ENCODE results near the gene C6orf118.

Gene C6orf118

DNA sequence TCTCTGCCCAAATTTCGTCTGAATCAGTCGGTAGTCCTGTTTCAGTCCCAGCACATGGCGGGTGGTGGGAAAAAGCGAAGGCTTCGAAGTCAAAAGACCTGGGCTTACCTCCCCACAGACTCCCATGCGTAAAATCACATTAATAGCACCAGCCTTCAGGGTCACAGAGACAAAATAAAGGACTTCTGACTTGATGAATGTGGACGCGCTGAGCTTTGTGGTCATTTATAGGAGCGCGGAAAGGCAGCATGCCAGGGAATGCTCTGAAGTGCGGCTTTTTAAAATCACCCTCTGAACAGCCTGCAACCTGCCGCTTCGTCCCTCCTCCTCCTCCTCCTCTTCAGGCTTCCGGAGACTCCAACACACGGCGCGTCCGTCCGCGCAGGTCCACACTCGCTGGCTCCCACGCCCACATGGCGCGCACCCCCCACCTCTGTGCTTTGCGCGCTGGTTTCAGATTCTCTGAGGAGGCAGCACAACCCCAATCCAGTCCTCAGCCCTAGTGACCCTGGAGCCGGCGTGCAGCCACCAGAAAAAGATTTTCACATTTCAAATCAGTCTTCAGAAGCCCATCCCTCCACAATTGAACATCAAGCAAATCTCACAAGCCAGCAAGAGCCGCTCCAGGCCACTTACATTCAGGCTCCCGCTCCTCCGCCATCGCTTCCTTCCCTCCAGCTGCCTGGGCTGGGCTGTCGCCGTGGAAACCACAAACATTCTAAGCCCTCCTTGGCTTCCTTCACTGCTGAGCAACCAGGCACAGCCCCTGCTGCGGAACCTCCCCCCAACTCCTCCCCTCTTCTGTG, at the start of gene C6orf118:
Gene C6orf118 (minus strand): TSS at position 680 of the 806 bp plus-strand sequence. CDS start 19 bp downstream, at position 661.
- peak within 1 kb of the TSS; percentile 68 for H3K4me3 ChIP-seq
- no peak for DNase-seq (ENCODE audit: low spot score)
- H3K27ac ChIP-seq = no peak within 1 kb of the TSS
- no peak for TF ChIP-seq CTCF (IDR thresholded peaks at IDR 0.05)

GRCh38 chr6:165345700-165346099, 36.3 kb upstream of the C6orf118 start:
- no peak for DNase-seq (ENCODE audit: low spot score)
- Histone ChIP-seq H3K4me3 (no peak overlapping the region), H3K27ac (no peak overlapping the region)
- no peak for TF ChIP-seq CTCF (IDR thresholded peaks at IDR 0.05)

DNA sequence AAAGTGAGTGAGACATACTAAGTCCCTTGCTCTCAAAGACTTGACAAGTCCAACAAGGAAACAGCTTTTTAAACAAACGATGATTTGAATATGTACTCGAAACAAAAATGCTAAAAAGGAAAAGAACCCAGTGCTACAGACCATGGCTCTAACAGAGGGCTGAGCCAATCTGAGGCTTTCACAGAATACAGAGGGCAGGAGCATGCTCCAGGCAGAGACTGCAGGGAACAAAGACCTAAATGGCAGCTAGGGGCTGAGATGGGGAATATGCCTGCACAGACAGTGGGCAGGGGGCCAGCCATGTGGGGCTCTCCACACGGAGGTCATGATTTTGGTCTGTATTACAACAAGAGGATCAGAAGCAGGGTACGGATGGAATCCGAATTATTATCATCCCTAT, 31.1 kb upstream of the C6orf118 start:
- Histone ChIP-seq H3K4me3 (no peak overlapping the region), H3K27ac (no peak overlapping the region)
- no peak for DNase-seq (ENCODE audit: low spot score)
- TF ChIP-seq CTCF (IDR thresholded peaks at IDR 0.05) = no peak

DNA sequence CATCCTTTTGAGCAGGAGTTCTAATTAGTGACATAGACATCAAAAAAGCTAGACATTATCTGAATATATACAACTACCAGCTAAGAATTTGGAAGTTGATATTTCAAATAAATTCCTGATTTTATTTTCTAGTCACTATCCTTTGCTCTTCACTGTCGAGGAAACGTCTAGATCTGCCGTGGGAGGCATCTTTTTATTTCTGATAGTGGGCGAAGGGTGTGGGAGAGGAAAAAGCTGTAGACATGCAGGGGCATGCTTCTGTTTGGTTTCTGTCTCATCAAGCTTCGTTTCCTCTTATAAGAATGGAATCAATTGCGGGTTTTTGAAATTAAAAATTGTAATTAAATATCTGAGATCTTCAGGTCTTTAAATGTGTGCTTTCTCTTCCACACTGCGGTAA, 16.2 kb upstream of the C6orf118 start:
- no peak for TF ChIP-seq CTCF (IDR thresholded peaks at IDR 0.05)
- no peak for DNase-seq (ENCODE audit: low spot score)
- Histone ChIP-seq H3K27ac (no peak overlapping the region), H3K4me3 (no peak overlapping the region)

DNA sequence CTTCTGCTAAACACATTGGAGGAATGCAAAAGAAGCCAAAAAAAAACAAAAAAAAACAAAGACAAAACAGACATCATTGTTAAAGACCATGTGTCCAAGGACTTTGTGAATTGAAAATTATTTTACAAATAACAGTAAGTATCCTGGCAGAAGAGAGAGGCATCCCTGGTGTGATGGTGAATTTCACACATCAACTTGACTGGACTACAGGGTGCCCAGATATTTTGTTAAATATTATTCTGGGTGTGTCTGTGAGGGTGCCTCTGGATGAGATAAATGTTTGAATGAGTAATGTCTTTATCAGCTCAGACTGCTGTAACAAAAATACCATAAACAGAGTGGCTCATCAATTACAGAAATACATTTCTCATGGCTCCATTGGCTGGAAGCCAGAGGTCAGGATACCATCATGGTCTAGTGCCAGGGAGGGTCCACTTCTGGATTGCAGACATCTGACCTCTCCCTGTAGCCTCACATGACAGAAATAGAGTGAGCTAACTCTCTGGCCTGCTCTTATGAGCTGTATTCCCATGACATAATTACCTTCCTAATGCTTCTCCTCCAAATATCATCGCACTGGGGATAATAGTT, 12.2 kb upstream of the C6orf118 start:
- H3K27ac ChIP-seq = no peak overlapping the region
- no peak for DNase-seq (ENCODE audit: low spot score)
- no peak overlapping the region for H3K4me3 ChIP-seq
- TF ChIP-seq CTCF (IDR thresholded peaks at IDR 0.05) = no peak

DNA sequence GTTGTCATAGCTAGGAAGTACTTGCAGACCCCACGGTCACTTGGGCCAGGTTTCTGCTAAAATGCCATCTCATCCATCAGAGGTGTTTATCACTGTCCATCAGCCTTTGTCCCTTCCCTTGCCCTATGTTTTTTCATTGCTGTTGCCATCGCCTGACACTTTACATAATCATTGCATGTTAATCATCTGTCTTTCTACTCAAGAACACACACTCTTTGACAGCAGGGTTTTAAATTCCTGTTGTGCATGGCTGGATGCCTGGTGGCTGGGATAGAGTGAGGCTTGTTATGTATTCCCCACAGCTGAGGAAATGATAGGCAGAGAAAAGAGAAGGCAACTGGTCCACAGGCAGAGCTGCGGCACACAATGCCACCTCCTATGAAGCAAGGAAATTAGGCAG, 11.7 kb upstream of the C6orf118 start:
- TF ChIP-seq CTCF (IDR thresholded peaks at IDR 0.05) = no peak
- Histone ChIP-seq H3K4me3 (no peak overlapping the region), H3K27ac (no peak overlapping the region)
- DNase-seq (ENCODE audit: low spot score) = no peak

- TF ChIP-seq CTCF (IDR thresholded peaks at IDR 0.05) = no peak
- no peak for DNase-seq (ENCODE audit: low spot score)
Observed at GRCh38 chr6:165317723-165318122, 8.3 kb upstream of the C6orf118 start.

More at GRCh38 chr6:165317723-165318122, 8.3 kb upstream of the C6orf118 start:
- Histone ChIP-seq H3K4me3 (no peak overlapping the region), H3K27ac (no peak overlapping the region)
